SK-N-SH treated with all-trans-retinoic acid at 6 μM for 48 hours (cell line): ENCODE results near the gene SLC25A48.

Source experiments
- GLIS3 ChIP-seq: fragments of 250-450 bp; sonication (Bioruptor Pico); IDR thresholded peaks from 2 replicates; pipeline ENCODE4 v1.5.0; 2020; ENCODE audit warnings: mild to moderate bottlenecking, moderate library complexity
- PPARA ChIP-seq: fragments of 250-450 bp; sonication (Bioruptor Pico); IDR thresholded peaks from 2 replicates; pipeline ENCODE4 v1.5.0; 2020; ENCODE audit warnings: mild to moderate bottlenecking, borderline replicate concordance
- RARB ChIP-seq: fragments of 250-450 bp; sonication (Bioruptor Pico); IDR thresholded peaks from 2 replicates; pipeline ENCODE4 v1.8.0; 2021; ENCODE audit warnings: mild to moderate bottlenecking, moderate library complexity
- SNAI2 ChIP-seq: fragments of 250-450 bp; sonication (Bioruptor Pico); IDR thresholded peaks from 2 replicates; pipeline ENCODE4 v1.5.0; 2020; ENCODE audit warnings: mild to moderate bottlenecking, moderate library complexity
- TF ChIP-seq, protein P1 (sequence below): fragments of 250-450 bp; sonication (Bioruptor Pico); IDR thresholded peaks from 2 replicates; pipeline ENCODE4 v1.8.0; 2021; ENCODE audit warnings: low read depth, mild to moderate bottlenecking, moderate library complexity, borderline replicate concordance

DNA sequence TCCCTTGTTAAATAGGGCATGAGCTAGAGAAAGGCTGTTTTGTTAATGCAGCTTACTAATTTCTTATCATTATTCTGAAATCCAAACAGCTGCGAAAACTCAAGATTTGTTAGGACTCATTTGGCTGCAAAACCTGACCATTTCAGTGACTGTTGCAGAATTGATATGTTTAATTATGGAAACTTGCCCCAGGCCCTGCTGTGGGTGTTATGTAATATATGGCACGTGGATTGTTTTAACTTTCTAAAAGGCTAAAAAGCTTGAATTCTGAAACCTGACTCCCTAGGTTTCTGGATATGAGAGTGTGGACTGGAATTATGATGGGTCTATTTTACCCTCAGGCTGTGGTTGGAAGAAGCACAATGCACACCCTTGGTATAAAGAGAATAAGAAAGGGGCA is 56.8 kb downstream of the SLC25A48 start:
- no peak for TF ChIP-seq SNAI2
- TF ChIP-seq, protein P1, sequence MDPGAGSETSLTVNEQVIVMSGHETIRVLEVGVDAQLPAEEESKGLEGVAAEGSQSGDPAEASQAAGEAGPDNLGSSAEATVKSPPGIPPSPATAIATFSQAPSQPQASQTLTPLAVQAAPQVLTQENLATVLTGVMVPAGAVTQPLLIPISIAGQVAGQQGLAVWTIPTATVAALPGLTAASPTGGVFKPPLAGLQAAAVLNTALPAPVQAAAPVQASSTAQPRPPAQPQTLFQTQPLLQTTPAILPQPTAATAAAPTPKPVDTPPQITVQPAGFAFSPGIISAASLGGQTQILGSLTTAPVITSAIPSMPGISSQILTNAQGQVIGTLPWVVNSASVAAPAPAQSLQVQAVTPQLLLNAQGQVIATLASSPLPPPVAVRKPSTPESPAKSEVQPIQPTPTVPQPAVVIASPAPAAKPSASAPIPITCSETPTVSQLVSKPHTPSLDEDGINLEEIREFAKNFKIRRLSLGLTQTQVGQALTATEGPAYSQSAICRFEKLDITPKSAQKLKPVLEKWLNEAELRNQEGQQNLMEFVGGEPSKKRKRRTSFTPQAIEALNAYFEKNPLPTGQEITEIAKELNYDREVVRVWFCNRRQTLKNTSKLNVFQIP (CRISPR knock-in tag) = no peak
- TF ChIP-seq GLIS3 (CRISPR knock-in tag) = no peak
- TF ChIP-seq RARB = no peak
- TF ChIP-seq PPARA (CRISPR knock-in tag) = no peak
